Prostate gland (tissue), 2 donors: ENCODE data around the gene MAGEA4. TPM values are rescaled to one million over a fixed set of nuclear protein-coding genes. Genes with fewer than 3 reads are reported as not detected.

Experiments
- DNase-seq: peaks from one replicate; pipeline ENCODE4 v3.0.0-alpha.2; 2019; ENCODE audit warnings: low spot score
- H3K27ac ChIP-seq, 2 donors: fragments of 200-600 bp; sonication (generic); 2 replicates each; pipeline ENCODE4 v1.5.1; 2017 to 2019
- H3K27me3 ChIP-seq: fragments of 200-600 bp; sonication (generic); replicated peaks from 2 replicates; pipeline ENCODE4 v1.5.1; 2019; ENCODE audit not compliant: insufficient read depth
- H3K36me3 ChIP-seq, 2 donors: fragments of 200-600 bp; sonication (generic); 1 replicate in 1 of 2; 2 replicates in 1 of 2; pipeline versions ENCODE4 v1.5.1 to v1.8.1; 2017 to 2019
- H3K4me1 ChIP-seq: fragments of 200-600 bp; sonication (generic); replicated peaks from 2 replicates; pipeline ENCODE4 v1.5.1; 2019
- H3K4me3 ChIP-seq, 2 donors: fragments of 200-600 bp; sonication (generic); 2 replicates each; pipeline ENCODE4 v1.5.1; 2017 to 2019
- H3K9me3 ChIP-seq: fragments of 200-600 bp; sonication (generic); 2 replicates; pipeline ENCODE4 v1.5.1; 2017
- CTCF ChIP-seq, 4 experiments: fragments of 200-600 bp in 2 of 4; fragments of 450-650 bp in 2 of 4; sonication (generic) in 2 of 4; IDR thresholded peaks; 1 replicate in 3 of 4; 2 replicates in 1 of 4; pipeline ENCODE4 v1.5.1; 2016 to 2019; ENCODE audit warnings: antibody characterized with exemption in 4 of 4, mild to moderate bottlenecking in 2 of 4, moderate library complexity in 2 of 4
- POLR2A ChIP-seq: fragments of 450-650 bp; IDR thresholded peaks from one replicate; pipeline ENCODE4 v1.6.1; 2016; ENCODE audit warnings: antibody characterized with exemption, mild to moderate bottlenecking
- POLR2AphosphoS5 ChIP-seq: sonication (generic); formaldehyde crosslinking; IDR thresholded peaks from one replicate; pipeline ENCODE4 v1.6.1; 2017; ENCODE audit warnings: antibody characterized with exemption
- WGBS: methylation state at CpG from one replicate; pipeline ENCODE4 v1.1.5; 2018; 5-methylcytosine and 5-hydroxymethylcytosine counted together
- intact Hi-C: fragments of 100-400 bp; cut with DNase I; formaldehyde crosslinking; loops from one replicate; pipeline ENCODE4 v1.14.2; 2022
- total RNA-seq, 2 donors: library from RNA; depleted of rRNA; stranded (reverse); fragments of >200 nt; gene quantifications; one replicate each; pipeline ENCODE4 v1.1.0, GENCODE V29; 2016

The MAGEA4 gene
- 10 to 100 TPM in 1 of 2 donors, not detected in 1; 47.7 TPM for total RNA-seq

- H3K4me1 ChIP-seq: no peaks in the 10 kb centered on the region
- no peak for DNase-seq
- TF ChIP-seq POLR2AphosphoS5: no peak
- TF ChIP-seq CTCF (IDR thresholded peaks at IDR 0.05): no peak
- no peak for TF ChIP-seq POLR2A
- intact Hi-C loops: no loop called here
- H3K36me3 ChIP-seq: no peaks in the 10 kb centered on the region
- 92% methylated on average over 7 of the region's 11 CpGs for WGBS
- H3K27me3 ChIP-seq: no peaks in the 10 kb centered on the region
- H3K27ac ChIP-seq: no peak within 1 kb of the TSS
- no peak within 1 kb of the TSS for H3K4me3 ChIP-seq
- H3K9me3 ChIP-seq: no peaks in the 10 kb centered on the region
Observed at GRCh38 chrX:151912780-151913179, at the start of gene MAGEA4. MAGEA4 (plus strand) TSS chrX:151912889; CDS start chrX:151923665, 10,776 bp downstream.

GRCh38 chrX:151870602-151871001, 42.1 kb upstream of the MAGEA4 start:
- Histone ChIP-seq H3K4me3 (no peak overlapping the region), H3K27ac (no peak overlapping the region), H3K36me3 (no peaks in the 10 kb centered on the region), H3K4me1 (no peaks in the 10 kb centered on the region), H3K9me3 (no peaks in the 10 kb centered on the region), H3K27me3 (no peaks in the 10 kb centered on the region)
- DNase-seq: no peak
- TF ChIP-seq POLR2AphosphoS5 (no peak), CTCF (IDR thresholded peaks at IDR 0.05) (no peak), POLR2A (no peak)
- WGBS: 56% methylated on average over 1 of the region's 1 CpG
- intact Hi-C loops: no loop called here

GRCh38 chrX:151871244-151871643, 41.4 kb upstream of the MAGEA4 start:
- no peak overlapping the region for H3K4me3 ChIP-seq
- no peak for DNase-seq
- no peak overlapping the region for H3K27ac ChIP-seq
- TF ChIP-seq POLR2AphosphoS5 (no peak), POLR2A (no peak), CTCF (IDR thresholded peaks at IDR 0.05) (no peak)
- intact Hi-C loops: no loop called here
- WGBS: 86% methylated on average over 3 of the region's 3 CpGs
- no peaks in the 10 kb centered on the region for H3K27me3 ChIP-seq
- H3K36me3 ChIP-seq: no peaks in the 10 kb centered on the region
- H3K4me1 ChIP-seq: no peaks in the 10 kb centered on the region
- H3K9me3 ChIP-seq: no peaks in the 10 kb centered on the region

- WGBS: 60% methylated on average over 2 of the region's 2 CpGs
- no peak overlapping the region for H3K27ac ChIP-seq
- no peaks in the 10 kb centered on the region for H3K36me3 ChIP-seq
- no peak for TF ChIP-seq CTCF (IDR thresholded peaks at IDR 0.05)
- TF ChIP-seq POLR2AphosphoS5: no peak
- intact Hi-C loops: no loop called here
- H3K4me3 ChIP-seq: no peak overlapping the region
- no peaks in the 10 kb centered on the region for H3K4me1 ChIP-seq
- H3K27me3 ChIP-seq: no peaks in the 10 kb centered on the region
- no peaks in the 10 kb centered on the region for H3K9me3 ChIP-seq
- DNase-seq: no peak
Observed at GRCh38 chrX:151873096-151873495, 39.6 kb upstream of the MAGEA4 start.

- Histone ChIP-seq H3K27ac (no peak overlapping the region), H3K36me3 (no peaks in the 10 kb centered on the region), H3K9me3 (no peaks in the 10 kb centered on the region), H3K4me1 (no peaks in the 10 kb centered on the region), H3K4me3 (no peak overlapping the region), H3K27me3 (no peaks in the 10 kb centered on the region)
- WGBS: 25% methylated on average over 5 of the region's 5 CpGs
- DNase-seq: peak; percentile 30
- intact Hi-C loops: no loop called here
- TF ChIP-seq POLR2A (no peak), CTCF (IDR thresholded peaks at IDR 0.05) (no peak), POLR2AphosphoS5 (no peak)
Observed at GRCh38 chrX:151875270-151876026, 37.2 kb upstream of the MAGEA4 start.
